ENCODE data around the gene SMG6. TPM values are rescaled to one million over a fixed set of nuclear protein-coding genes. Genes with fewer than 3 reads are reported as not detected.
A peak's percentile ranks its signal among the peaks of the same experiment; 100 is the strongest.

SMG6 gene
- total and polyA plus RNA-seq, 2 of the 4 experiments (the other 2 are of a cell fraction), result 16.3 to 30.3 TPM

GRCh38 chr17:2239170-2239551, 64.4 kb downstream of the SMG6 start:
- intact Hi-C loops (cut with micrococcal nuclease) (no loop called here), dilution Hi-C loops (cut with HindIII; ENCODE audit: low sequenced_read_pairs, unreplicated experiment) (no loop called here), in situ Hi-C loops (cut with MboI; ENCODE audit: low sequenced_read_pairs) (no loop called here)
- H3K4me3 ChIP-seq (ENCODE audit: insufficient read depth, low read depth, low read length), result no peak overlapping the region
- H4K5ac ChIP-seq (ENCODE audit: low read depth, low read length), result no peak overlapping the region
- no peak overlapping the region for H2AFZ ChIP-seq (replicated peaks; ENCODE audit: low read length, poor library complexity)
- peaks cover 27% of the 10 kb centered on the region for H3K4me1 ChIP-seq (ENCODE audit: control insufficient read depth, insufficient read depth, low read length)
- H3K27me3 ChIP-seq (ENCODE audit: control insufficient read depth, insufficient read depth, low read length), result no peaks in the 10 kb centered on the region
- peak overlapping the region; percentile 57; the same call in 1 of the 3 replicates for H2BK15ac ChIP-seq (ENCODE audit: low read depth, low read length)
- no peak overlapping the region for H3K56ac ChIP-seq (ENCODE audit: extremely low read depth, insufficient read depth, low read length)
- ATAC-seq (ENCODE audit: low read depth) (no peak), DNase-seq (no peak)
- peak overlapping the region; percentile 56; the same call in 1 of the 2 replicates for H3K18ac ChIP-seq (ENCODE audit: low read depth, low read length)
- peak overlapping the region; percentile 86; the same call in 1 of the 2 replicates for H3K23ac ChIP-seq (ENCODE audit: low read depth, low read length)
- CTCF ChIA-PET, result no interaction called here
- H3K14ac ChIP-seq (replicated peaks; ENCODE audit: low read depth, low read length), result peak overlapping the region; percentile 58; the same call in 1 of the 2 replicates
- BruUV-seq (replicated peaks), result no TSS peak
- no CpG with 5 or more reads among the region's 2 CpGs for WGBS, 2 experiments (ENCODE audit: extremely low coverage in 2 of 2, insufficient read length in 1 of 2)
- H3K9ac ChIP-seq (ENCODE audit: low read depth, low read length), result no peak overlapping the region
- peaks cover 23% of the 10 kb centered on the region for H3K9me1 ChIP-seq (ENCODE audit: insufficient read depth, low read length)
- H3K4ac ChIP-seq (ENCODE audit: low read depth, low read length), result peak overlapping the region; percentile 76; the same call in 1 of the 2 replicates
- H3K27ac ChIP-seq (ENCODE audit: insufficient read depth, low read length), result no peak overlapping the region
- H2AK5ac ChIP-seq (ENCODE audit: low read depth, low read length), result peak overlapping the region; percentile 82; the same call in 1 of the 2 replicates
- H2BK5ac ChIP-seq (ENCODE audit: low read depth, low read length, poor library complexity, severe bottlenecking), result peak overlapping the region; percentile 10
- 0 out of 2 replicates have a peak overlapping the region, but pooled peaks have one; percentile 84 for H2BK20ac ChIP-seq (ENCODE audit: low read depth, low read length)
- peaks cover 7% of the 10 kb centered on the region for H3K36me3 ChIP-seq (ENCODE audit: control insufficient read depth, insufficient read depth, low read length)
- H4K91ac ChIP-seq (ENCODE audit: insufficient read depth, low read depth, low read length), result no peak overlapping the region
- no peak for TF ChIP-seq BHLHE40 (IDR thresholded peaks at IDR 0.05; ENCODE audit: low read depth, low read length)
- peak; percentile 50 for TF ChIP-seq MAFK (IDR thresholded peaks at IDR 0.05; ENCODE audit: low read depth, low read length)
- H2BK120ac ChIP-seq (ENCODE audit: low read depth, low read length), result peak overlapping the region; percentile 73; the same call in 1 of the 2 replicates
- H2AK9ac ChIP-seq (replicated peaks; ENCODE audit: low read depth, low read length, poor library complexity), result no peak overlapping the region
- no peaks in the 10 kb centered on the region for H4K20me1 ChIP-seq (ENCODE audit: insufficient read depth, low read length)
- peaks cover 8 to 67% of the 10 kb centered on the region in 2 experiments for H3K79me1 ChIP-seq (ENCODE audit: low read depth in 1 of 2, low read length in 2 of 2)
- no peaks in the 10 kb centered on the region for H3K9me3 ChIP-seq (ENCODE audit: control insufficient read depth, insufficient read depth, low read length)
- no peak overlapping the region for H3K4me2 ChIP-seq (ENCODE audit: low read depth, low read length)
- H4K8ac ChIP-seq (ENCODE audit: low read depth in 2 of 2, low read length in 2 of 2), result peak overlapping the region; percentile 49 to 63; a peak in 2 of 4 replicates
- POLR2A ChIA-PET (ENCODE audit: unreplicated experiment), result no interaction called here
